NCI-H510A treated with DMSO at 0.1 percent for 48 hours (cell line): ENCODE measurements around the gene TMEM98.
"Not testable (repeated sequence)": the region's sequence is repeated elsewhere in the genome, so short reads cannot be mapped to it uniquely, and the experiment has no call there.

Experiments
- DNase-seq: peaks from one replicate; lab custom pipeline; 2025; lab: John Stamatoyannopoulos, UW

Gene TMEM98

DNA sequence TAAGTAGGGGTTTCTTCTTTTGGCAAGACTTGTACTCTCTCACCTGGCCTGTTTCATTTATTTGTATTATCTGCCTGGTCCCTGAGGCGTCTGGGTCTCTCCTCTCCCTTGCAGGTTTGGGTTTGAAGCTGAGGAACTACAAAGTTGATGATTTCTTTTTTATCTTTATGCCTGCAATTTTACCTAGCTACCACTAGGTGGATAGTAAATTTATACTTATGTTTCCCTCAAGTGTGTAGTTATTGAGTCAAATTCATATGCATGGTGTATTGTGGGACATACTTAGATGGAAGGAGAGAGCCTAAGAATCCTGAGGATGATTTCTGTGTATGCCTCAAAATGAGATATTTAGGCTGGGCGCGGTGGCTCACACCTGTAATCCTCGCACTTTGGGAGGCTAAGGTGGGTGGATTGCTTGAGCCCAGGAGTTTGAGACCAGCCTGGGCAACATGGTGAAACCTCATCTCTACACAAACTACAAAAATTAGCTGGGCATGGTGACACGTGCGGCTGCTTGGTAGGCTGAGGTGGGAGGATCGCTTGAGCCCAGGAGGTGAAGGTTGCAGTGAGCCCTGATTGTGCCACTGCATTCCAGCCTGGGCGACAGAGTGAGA lies 13.6 kb downstream of the TMEM98 start:
- no peak for DNase-seq

DNA sequence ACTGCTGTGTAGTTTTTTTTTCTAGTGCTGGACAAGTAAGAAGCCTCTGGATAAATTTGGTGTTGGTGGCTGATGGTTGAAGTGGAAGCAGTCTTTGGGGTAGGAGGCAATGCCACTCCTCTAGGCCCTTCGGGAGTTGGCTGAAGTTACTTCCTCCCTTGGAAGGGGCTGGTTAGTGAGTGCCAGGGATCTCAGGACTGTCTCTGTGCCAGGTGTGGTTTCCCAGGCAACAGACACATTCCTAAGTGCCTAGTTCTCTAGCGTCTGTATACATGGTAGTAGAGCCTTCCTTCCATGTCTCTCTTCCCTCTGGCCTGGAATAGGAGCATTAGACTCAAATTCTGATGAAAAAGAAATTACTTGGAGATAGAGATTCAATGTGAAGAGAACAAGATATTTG lies 15.3 kb downstream of the TMEM98 start:
- DNase-seq: no peak

DNA sequence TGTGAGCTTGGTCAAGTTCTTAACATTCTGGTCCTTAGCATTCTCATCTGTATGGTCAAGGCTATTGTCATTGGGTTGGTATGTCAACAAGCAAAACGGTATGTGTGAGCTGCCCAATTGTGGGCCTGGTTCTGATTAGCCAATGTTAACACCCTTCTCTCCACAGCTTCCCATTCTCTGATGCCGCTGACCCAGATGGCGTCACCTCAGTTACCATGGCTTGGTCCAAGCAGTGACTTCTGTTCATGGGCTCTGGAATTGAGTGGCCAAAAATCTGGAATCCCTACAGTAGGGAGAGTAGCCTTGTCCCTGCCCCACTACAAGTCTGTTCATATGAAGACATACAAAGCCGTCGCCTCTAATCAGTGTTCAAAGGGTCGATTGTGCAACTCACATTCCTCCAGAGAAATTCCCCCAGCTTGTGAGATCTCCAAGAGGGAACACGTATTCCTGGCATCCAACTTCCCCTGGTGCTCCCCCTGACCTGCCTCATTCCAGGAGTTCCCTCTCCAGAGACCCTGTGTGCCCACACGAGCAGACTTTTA lies 15.8 kb downstream of the TMEM98 start:
- no peak for DNase-seq

DNA sequence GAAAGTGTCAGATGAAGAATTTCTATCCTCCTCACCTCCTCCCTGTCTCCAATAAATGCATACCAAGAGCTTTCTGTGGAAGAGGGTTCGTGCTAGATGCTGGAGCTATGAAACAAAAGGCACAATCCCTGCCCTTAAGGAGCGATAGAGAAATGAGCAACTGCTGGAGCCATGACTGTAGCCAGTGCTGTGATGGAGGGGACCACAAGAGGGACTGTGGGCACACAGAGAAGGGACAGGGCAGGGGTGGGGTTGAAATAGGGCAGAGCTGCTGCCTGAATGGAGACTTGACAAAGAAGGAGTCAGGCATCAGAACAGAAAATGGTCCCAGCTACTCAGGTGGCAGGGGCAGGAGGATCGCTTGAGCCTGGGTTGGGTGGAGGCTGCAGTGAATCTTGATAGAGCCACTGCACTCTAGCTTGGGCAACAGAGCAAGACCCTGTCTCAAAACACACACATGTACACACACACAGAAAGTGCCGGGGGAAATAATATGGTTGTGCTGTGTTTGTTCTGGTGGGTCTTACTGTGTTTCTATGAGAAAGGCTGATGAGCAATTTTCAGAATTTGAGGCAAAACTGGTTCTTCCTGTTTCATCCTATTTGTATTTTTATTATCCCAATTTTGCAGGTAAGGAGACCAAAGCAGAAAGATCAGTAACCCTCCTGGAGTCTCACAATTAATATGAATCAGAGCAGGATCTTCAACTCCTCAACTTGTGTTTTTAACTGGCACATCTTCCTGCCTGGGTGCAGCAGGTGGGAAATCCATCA lies 16.5 kb downstream of the TMEM98 start:
- no peak for DNase-seq

DNA sequence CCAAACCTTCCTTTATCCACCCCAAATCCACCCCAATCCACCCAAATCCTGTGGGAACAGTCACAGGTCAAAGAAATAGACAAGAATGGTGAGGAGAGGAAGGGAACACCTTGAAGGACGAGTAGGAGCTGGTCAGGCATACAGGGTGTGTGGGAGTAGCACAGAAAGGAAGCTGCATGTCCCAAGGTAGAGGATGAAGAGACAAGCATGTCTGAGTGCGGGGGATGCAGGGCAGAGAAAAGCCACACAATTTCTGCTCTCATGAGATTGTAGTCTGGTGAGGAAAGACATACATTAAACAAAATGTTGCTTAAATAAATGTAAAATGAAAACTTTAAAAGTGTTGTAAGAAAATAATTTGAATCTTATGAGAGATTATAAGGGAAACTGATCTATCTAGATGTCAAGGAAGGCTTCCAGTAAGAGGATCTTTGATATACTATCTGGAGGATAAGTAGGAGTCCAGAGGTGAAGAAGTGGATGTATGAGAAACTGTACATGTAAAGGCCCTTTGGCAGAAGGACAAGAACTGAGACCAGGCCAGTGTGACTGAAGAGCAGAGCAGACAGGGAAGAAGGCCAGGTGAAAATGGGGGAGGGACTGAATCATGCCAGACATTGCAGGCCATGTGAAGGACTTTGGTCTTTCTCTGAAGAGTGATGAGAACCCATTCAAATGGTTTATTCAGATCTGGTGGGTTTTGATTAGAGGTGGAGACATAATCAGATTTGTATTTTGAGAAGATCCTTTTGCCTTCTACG lies 18.6 kb downstream of the TMEM98 start:
- DNase-seq: no peak

DNA sequence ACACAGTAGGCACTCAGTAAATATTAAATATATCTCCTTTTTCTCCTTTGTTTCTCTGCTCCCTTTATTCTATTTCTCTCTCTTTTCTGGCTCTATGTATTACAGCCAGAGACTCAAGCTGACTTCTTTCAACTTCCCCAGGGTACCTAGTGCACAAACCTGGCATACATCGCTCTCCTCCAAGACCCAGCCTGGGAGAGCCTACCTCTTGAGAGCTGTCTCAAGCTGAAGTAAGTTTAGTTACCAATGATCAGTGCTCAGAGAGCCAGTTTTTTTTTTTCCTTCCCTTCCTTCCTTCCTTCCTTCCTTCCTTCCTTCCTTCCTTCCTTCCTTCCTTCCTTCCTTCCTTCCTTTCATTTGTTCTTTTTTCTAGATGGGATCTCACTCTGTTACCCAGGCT lies 19.8 kb downstream of the TMEM98 start:
- DNase-seq: no peak

DNA sequence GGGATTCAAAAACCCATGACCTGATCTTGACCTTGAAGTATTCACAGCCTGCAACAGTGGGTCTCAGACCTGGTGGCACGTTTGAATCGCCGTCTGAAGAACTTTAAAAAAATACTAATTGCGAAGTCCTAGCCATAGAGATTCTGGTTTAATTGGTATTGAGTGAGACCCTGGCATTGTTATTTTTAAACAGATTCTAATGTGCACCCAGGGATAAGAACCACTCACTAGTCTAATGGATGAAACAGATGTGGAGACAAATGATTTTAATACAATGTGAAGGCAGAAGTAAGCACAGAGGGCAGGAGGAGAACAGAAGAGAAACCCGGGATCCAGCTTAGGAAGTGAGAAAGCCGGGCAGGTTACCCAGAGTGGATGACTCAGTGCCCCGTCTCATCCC lies 21.2 kb downstream of the TMEM98 start:
- no peak for DNase-seq

DNA sequence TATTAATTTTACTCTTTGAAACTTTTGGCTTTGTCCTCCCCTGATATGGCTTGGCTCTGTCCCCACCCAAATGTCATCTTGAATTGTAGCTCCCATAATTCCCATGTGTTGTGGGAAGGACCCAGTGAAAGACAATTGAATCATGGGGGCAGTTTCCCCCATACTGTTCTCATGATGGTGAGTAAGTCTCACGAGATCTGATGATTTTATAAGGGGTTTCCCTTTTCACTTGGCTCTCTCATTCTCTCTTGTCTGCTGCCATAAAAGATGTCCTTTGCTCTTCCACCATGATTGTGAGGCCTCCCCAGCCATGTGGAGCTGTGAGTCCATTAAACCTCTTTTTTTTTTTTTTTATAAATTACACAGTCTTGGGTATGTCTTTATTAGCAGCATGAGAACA lies 24.5 kb downstream of the TMEM98 start:
- not testable (repeated sequence) for DNase-seq

DNA sequence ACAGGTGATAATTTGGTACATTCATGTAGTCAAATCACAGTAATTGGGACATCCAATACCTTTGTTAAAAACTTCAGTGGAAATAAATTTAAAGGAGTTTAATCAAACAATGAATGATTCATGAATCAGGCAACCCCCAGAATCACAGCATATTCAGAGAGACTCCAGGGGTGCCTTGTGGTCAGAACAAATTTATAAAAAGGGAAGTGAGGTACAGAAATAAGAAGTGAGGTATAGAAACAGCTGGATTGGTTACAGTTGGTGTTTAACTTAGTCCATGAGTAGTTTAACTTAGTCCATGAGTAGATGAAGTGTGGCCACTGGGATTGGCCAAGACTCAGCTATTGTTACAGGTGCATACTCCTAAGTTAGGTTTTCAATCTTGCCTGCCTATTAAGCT lies 25.1 kb downstream of the TMEM98 start:
- no peak for DNase-seq

DNA sequence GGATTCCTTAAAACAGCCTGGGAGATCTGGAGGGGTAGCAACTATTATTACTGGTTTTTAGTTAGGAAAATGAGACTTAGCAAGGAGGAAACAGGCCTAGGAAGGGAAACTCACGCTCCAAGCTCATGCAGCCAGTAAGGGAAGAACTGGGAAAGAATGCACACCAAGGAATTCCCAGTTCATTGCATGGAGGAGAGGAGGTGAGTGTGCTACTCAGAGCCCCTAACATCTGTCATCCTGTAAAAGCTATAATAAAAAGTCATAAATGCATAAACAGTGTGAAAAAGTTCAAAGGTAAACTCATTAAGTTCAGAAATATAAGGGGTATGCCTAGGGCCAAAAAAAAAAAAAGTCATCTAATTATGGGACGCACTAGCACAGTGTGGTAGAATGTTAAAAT lies 25.9 kb downstream of the TMEM98 start:
- DNase-seq: no peak

DNA sequence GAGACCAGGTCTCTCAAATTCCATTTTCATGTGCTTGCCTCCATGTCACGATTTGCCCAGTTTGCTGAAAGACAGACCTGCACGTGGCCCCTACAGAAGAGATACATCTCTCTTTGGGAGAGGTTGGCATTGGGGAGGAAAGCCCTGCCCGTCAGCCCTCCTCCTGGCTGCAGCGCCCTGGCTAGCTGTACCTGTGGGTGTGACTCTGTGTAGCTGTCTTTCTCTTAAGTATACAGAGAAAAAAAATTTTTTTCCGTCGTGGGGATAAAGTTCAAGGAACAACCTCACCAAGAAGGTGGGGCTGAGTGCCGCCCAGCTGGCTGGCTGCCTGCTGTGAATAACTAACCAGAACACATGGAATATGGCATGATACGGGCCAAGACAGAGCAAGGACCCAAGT lies 26.5 kb downstream of the TMEM98 start:
- DNase-seq: no peak

DNA sequence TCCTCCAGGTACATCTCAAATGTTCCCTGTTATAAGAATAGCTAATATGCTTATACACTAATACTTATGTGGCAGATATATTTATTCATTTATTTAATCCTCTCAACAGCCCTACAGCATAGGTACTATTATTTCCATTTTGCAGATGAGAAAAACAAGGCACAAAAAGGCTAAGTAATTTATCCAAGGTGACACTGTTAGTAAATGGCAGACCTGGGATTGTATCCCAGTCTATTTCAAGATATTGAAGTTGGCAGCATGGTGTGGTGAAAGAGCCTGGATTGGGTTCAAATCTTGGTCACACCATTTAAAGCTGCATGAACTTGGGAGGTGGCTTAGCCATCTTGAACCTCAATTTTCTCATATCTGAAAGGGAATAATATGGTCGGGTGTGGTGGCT lies 27.2 kb downstream of the TMEM98 start:
- no peak for DNase-seq

DNA sequence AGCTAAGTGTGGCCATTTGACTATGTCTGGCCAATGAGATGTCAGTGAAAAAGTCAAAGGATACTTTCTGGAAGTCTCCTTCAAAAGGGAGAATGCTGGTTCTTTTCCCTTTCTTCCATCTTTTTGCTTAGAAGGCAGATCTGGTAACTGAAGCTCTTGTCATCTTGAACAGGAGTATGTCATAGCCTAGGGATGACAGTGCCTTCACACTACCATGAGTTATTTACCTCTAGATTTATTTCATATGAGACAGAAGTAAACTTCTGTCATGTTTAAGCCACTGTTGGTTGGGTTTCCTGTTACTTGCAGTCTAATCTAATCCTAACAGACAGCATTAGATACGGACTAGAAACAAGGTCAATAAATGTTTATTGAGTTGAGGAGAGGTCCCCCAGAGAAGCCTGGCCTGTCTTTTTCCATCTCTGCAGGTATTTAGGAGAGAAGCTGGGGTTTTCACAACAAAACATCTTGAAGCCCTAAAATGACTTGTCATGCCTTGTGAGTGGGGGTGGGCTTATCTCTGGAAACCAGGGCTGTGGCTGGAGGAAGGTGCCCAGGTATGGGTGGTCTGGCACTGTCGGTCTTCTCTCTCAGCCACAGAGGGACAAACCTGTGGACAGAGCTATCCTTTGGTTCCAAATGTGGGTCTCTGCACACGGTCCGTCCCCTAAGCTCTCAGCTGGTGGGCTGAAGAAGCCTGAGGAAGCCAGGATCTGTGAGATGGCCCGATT lies 28.5 kb downstream of the TMEM98 start:
- no peak for DNase-seq

DNA sequence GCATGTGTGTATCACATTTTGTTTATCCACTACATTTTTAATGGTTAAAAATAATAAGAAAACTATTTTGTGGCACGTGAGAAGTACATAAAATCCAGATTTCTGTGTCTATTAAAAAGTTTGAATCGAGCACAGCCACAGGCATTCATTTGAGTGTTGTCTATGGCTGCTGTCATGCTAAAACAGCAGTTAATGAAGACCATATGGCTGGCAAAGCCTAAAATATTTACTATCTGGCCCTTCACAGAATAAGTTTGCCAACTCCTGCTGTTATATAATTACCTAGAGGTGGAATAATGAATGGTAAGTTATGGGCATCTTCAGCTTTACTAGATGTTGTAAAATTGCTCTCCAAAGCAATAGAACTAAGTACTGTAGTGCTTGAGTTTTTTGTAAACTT lies 30.5 kb downstream of the TMEM98 start:
- DNase-seq: no peak

DNA sequence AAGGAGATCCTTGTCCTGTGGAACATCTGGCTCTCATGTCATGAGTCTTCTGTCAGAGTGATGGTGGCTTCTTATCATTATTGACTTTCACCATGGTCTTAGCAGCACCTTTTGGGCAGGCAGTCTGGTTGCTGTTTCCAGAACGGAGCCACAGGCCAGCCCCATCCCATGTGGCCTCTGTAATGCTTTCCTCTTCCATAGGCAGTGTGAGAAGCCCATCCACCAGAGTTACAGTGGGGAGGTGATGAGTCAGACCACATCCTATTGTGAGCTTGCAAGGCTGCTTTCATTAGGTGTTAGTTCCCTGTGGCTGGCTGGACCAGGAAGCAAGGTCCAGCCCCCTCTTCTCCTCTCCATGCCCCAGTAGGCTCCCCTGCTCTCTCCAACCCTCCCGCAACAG lies 32.9 kb downstream of the TMEM98 start:
- DNase-seq: no peak

DNA sequence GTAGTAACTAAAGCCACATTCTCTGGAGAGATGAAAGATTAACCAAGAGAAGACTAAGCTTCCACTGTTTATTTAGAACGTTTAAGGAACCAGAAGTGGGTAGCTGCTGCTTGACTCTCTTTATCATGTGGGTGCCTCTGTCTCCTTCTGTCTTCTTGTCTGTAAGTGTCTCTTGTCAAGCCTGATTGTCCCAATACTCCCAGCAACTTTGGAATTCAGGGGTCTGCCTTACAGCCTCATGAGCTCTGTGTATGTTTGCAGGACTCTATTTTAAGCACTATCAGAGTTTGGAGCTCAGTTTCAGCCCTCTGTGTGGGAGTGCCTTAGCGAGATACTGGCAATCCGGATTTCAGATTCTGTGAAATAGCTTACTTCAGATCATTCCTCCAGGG lies 34.4 kb downstream of the TMEM98 start:
- no peak for DNase-seq

DNA sequence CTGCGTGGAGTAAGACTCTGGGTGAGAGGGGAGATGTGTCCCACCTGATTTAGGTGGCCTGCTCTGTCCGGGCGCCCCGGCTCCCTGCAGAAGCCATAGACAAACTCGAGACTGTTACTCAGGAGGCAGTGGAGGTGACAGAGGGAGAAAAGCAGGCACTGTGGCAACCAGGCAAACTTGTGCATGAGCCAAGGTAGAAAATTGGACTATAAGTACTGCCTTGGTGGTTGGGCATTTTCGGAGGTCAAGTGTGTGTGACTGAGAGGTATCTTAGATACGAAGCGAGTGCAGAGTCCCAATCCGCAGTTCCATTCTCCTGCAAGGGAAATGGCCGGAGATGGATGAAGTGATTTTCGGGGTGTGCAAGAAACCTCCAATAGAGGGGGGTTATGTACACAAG lies 36.6 kb downstream of the TMEM98 start:
- DNase-seq: no peak

DNA sequence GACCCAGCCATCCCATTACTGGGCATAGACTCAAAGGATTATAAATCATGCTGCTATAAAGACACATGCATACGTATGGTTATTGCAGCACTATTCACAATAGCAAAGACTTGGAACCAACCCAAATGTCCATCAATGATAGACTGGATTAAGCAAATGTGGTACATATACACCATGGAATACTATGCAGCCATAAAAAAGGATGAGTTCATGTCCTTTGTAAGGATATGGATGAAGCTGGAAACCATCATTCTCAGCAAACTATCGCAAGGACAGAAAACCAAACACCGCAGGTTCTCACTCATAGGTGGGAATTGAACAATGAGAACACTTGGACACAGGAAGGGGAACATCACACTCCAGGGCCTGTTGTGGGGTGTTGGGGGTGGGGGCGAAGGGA lies 41.3 kb downstream of the TMEM98 start:
- not testable (repeated sequence) for DNase-seq

DNA sequence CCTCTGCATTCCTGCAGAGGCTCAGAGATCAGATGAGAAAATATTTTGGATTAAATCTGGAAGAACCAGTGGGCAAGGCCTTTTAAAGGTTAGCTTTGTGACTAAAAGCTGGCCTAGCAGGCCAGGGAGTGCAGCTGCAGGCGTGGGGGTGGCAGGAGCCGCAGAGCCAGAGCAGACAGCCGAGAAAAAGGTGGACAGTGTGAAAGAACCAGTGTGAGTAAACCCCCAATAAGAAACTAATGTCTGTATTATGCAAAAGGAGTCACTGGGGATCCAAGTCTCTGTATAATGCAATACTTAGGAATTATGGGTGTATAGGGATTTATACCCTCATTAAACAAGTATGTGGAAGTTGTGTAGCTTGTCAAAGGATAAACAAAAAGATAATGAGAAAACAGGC lies 42.3 kb downstream of the TMEM98 start:
- DNase-seq: no peak

DNA sequence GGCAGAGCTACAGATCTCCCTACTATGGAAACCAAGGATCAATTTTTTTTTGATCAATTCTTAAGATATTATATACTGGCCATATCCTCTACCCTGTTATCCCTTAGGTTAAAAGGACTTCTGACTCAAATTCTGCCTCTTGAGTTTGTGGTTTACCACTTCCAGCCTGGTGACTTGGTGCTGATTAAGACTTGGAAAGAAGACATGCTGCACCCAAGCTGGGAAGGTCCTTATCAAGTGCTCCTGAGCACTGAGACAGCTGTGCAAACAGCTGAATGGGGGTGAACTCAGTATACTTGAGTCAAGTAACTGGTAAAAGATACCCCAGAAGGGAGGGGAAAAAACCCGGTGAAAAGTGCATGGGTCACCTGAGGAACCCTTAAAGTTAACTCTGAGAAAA lies 43.2 kb downstream of the TMEM98 start:
- DNase-seq: no peak

DNA sequence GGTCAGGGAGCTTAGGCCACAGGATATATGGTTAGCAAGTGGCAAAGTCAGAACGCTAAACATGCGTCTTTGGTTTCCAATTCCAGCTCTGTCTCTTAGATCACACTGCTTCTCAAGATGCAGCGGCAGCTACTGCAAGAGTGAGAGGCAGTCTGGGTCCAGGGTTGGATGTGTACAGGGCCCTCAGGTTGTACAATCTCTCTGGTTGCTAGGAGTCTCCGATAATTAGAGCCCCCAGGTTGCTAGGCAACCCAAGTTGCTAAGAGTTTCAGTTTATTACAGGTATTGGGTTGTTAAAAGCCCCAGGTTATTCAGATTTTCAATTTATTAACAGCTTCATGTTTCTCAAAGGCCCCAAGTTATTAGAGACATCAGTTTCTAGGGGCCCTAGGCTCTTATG lies 48.2 kb downstream of the TMEM98 start:
- no peak for DNase-seq

DNA sequence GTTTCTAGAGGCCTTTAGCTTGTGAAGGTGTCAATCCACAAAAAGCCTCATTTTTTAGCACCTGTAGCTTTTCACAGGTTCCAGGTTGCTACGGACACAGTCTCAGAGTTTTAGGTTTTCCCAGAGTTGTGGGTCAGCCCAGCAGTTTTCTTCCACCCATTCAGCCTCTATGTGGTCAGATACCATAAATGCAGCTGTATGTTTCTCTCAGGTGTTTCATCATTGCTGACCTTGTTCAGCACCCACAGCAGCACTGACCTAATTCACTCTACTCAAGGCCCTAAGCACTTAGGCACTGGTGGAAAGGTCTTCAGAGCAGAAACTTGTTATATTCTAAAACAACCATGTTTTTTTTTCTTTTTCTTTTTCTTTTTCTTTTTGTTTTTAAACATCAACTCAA lies 48.7 kb downstream of the TMEM98 start:
- no peak for DNase-seq
